ENCODE data around the gene C4BPB.
"Not testable (repeated sequence)": the region's sequence is repeated elsewhere in the genome, so short reads cannot be mapped to it uniquely, and the experiment has no call there.

C4BPB gene
- 0 to 0.61 (median 0.27) reads per million in 4 donors for total RNA-seq

DNA sequence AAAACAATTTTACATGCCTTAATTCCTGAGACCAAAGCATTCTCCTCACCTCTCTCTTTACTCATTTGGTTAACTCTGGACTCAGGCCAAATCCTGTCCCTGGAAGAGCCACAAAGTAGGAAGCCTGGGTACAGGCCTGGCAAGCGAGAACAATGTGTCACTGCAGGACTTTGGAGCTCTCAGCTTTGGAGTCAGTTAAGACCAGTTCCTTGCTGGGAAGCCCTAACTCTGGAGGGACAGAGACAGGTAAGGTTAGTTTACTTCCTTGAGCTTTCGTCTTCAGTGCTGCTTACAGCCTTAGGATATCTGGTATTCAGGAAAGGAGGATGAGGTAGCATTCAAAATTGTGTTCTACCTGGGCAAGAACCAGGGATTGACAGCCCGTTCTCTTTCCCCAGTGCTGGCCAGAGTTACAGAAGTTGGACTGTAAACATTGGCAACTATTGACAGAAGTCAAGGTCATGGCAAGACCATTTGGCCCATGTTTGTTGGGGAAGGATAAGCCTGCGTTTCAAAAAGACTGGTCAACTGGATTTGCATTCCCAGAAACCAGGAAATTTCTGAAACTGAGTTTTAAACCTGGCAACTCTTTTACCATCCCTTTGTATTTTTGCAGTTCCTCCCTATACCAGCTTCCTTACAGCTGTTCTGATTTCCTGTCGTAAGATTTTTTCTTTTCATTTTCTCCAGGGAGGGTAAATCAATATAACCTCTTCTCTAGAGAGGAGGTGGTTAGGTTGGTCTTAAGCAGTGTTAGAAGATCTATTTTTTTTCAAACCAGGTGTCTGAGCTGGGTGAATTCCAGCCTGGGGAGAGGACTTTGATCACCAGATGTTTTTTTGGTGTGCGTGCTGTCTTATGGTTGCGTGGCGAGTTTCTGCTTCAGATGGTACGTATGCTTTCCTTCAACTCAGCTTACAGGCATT, at the start of gene C4BPB:
Gene C4BPB (plus strand): TSS at position 160 of the 926 bp plus-strand sequence. CDS start 672 bp downstream, at position 832.
- DNase-seq, result peak in 2 of 5 donors; percentile 3 to 39

DNA sequence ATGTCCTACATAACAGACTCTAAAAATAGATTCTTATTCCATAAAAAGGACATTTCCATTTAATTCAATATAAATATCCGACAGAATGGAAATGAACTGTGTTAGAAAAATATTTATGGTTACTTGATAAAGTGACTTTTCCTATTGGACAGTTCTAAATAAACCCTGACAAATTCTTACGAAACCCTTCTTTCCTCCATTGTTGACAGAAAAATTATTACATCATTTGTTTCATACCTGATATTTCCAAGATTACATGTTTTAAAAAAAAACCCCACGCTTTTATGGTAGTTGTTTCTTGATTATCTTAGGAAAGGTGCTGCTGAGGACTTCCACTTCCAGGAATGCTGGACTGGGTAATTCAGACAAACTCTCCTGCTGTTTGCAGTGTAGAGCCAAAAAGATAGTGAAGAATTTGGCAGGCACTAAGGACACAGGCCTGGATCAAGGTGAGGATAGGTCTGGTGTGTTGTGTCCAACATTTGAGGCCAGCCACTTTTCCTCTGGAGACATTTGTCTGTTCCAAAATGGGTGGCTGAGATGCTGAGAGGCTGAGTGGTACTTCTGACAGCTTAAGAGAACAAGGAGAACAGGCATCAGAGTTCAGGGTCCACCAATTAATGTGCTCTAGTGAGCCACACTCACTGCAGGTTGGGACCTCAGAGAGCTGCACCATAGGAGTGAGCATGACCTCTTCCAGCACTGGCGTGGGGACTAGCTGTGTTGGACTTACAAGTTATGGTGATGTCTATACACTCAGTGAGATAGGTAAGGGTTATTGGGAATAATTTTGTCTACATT, 49.1 kb upstream of the C4BPB start:
- no peak for DNase-seq

DNA sequence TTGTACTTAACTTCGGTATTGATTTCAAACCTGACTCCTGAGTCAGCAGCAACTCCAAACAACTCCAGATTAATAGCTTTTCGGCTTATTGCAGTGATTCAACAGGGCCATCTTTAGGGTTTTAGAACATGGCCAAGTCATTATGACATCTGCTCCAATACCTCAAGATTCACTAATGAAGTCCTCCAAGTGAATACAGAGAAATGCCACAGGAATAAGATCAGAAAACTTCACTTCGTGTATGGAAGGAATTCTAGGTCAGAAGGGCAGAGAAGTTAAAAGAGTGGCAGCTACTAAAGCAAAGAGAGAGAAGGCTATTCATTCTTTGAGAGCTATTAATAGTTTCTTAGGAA, 48.5 kb upstream of the C4BPB start:
- no peak for DNase-seq

- not testable (repeated sequence) for DNase-seq
These were observed 47.3 kb upstream of the C4BPB start for GRCh38 chr1:207041397-207041796.

- DNase-seq, result no peak
These were observed 43.2 kb upstream of the C4BPB start for GRCh38 chr1:207045453-207045852.

DNA sequence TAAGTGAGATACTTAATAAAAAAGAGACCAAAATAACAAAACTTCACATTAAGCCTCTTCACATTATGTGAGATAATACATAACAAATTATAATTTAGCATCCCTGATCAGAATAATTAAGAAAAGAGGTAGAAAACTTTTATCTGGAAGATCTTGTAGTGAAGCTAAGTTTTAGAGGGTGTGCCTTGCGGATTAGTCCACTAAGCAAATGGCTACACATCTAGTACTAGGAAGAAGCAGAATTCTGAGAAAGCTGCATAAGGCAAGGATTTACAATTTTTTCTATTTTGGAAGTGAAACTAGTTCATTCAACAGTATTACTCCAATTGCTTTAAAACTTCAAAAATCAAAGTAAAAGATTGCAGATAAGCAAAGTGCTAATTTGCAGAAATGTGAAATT, 41.2 kb upstream of the C4BPB start:
- DNase-seq, result no peak

DNA sequence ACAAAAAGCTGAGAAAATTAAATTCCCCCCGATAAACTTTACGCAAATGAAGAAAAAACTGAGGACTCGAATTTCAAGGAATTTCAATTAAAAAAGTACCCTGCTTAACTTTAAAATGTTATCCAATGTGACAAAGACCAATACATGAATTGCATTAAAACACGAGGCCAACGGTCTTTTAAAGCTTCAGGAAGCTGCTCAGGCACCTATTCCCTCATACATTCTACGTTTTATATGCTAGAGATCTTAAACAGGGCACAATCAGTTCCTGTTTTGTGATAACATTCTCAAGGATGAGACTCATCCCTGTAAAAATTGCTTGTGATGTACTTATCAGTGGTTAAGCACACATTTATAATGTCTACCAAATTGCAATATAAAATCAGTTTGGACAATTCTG, 40.6 kb upstream of the C4BPB start:
- no peak for DNase-seq

- no peak for DNase-seq
These were observed 39.6 kb upstream of the C4BPB start for GRCh38 chr1:207049054-207049453.

GRCh38 chr1:207049514-207049913, 39.1 kb upstream of the C4BPB start:
- no peak for DNase-seq

DNA sequence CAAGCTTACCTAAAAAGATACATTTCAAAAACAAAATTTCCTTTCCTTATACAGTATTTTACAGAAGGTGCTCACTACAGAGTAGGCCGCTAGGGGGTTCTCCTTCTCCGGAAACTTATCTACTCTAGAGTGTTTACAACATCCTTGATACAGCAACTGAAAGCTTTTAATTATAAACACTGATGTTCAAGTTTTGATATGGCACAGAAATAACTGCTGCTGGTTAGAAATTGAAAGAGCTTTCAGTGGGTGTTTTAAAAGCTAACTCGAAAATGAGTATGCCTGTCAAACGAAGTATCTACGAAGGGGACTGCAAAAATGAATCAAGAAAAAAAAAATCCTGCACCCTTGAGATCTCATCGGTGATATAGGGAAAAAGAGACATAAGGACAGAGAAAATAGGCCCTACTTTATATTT, 38.7 kb upstream of the C4BPB start:
- peak in 4 of 5 donors; percentile 25 to 63 (median 44) for DNase-seq

DNA sequence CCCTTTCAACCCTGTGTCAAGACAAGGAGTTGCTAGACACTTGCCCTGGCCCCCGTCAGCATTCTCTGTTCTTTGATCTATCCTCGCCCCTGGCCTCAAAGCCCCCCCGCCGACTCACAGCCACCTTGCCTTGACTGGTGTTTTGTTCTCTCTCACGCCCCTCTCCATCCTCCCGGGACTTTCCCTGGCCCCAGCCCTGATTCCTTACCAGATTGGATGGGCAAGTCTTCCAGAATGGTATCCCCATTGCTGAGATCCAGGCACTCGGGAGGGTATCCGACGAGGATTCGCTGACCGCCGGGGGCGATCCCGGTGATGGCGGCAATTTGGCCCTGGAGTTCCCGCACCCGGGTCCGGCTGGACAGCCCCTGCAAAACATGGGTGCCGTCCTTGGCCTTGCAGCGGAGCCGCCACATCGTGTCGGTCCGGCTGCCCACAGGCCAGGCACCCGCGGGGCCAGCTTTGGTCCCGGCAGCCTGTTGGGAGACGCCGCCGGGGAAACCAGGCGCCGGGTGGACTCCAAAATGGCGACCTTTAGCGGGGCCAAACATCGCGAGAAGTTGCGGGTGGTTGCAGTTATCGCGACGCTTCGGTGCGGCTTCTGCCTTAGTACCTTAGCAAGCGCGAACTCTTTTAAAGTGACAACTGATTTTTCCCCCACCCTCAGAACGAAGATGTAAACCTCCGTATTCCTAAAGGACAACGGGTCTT, 38.0 kb upstream of the C4BPB start:
- peak; percentile 71 to 91 (median 87) for DNase-seq

DNA sequence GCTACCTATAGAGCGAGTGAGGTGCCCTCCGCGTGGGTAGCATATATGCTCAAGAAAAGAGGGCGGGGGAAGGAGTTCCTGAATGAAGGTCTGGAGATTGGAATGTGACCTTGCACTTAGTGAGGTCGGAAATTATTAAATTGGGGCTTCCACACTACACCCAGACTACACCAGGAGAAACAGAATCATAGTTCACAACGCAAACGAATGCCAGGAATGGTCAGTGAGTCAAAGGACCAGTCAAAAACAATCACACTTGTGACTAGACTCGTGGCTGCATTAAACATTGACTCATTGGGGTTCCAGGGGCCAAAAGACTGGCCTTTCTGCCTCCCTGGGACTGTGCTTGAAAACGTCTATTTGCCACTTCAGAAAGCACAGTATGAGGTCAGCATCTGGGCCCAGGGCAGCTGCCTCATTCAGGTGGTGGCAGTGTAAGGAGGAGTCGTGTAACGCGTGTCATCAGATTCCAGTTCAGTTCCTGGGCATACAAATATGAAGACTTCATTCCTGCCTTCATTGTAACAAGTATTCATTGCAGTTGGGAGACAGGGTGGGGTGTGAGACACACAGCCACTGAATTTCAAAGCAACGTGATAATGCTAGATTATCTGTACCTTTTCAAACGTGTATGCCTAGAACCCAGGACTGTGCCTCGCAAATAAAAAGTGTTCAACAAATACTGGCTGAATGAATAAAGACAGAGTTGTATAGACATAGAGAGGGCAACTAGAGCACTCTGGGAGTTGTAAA, 37.3 kb upstream of the C4BPB start, which contains the start of gene YOD1:
Gene YOD1 (minus strand): TSS at position 18 of the 753 bp plus-strand sequence. CDS start 178 bp downstream, outside the sequence.
- no peak for DNase-seq

- DNase-seq, result peak; percentile 90 to 94 (median 91)
These were observed 35.5 kb upstream of the C4BPB start, which contains the start of gene PFKFB2 for GRCh38 chr1:207052911-207053769. TSS of gene PFKFB2 (plus strand) at chr1:207053275. CDS start at chr1:207054718, 1,443 bp downstream.

GRCh38 chr1:207054491-207054890, 34.2 kb upstream of the C4BPB start:
- no peak for DNase-seq

GRCh38 chr1:207055386-207056001, 33.2 kb upstream of the C4BPB start:
- DNase-seq, result no peak

GRCh38 chr1:207056673-207057072, 32.0 kb upstream of the C4BPB start:
- DNase-seq, result no peak

DNA sequence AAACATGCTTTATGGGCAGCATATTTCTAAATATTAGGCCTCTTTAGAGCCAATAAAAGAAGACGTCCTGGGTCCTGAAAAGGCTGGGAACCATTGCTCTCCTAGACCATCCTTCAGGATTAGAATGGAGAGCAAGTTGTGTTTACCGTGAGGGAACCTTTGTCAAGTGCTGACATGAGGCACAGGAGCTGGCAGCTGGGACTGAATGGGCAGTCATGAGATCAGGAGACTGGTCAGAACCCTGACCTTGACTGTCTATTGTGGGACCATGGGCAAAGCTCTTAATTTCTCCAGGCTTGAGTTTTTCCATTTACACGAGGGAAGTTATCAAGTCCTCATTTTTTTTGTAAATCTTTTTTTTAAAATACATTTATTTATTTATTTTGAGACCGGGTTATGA, 30.4 kb upstream of the C4BPB start:
- DNase-seq, result no peak

DNA sequence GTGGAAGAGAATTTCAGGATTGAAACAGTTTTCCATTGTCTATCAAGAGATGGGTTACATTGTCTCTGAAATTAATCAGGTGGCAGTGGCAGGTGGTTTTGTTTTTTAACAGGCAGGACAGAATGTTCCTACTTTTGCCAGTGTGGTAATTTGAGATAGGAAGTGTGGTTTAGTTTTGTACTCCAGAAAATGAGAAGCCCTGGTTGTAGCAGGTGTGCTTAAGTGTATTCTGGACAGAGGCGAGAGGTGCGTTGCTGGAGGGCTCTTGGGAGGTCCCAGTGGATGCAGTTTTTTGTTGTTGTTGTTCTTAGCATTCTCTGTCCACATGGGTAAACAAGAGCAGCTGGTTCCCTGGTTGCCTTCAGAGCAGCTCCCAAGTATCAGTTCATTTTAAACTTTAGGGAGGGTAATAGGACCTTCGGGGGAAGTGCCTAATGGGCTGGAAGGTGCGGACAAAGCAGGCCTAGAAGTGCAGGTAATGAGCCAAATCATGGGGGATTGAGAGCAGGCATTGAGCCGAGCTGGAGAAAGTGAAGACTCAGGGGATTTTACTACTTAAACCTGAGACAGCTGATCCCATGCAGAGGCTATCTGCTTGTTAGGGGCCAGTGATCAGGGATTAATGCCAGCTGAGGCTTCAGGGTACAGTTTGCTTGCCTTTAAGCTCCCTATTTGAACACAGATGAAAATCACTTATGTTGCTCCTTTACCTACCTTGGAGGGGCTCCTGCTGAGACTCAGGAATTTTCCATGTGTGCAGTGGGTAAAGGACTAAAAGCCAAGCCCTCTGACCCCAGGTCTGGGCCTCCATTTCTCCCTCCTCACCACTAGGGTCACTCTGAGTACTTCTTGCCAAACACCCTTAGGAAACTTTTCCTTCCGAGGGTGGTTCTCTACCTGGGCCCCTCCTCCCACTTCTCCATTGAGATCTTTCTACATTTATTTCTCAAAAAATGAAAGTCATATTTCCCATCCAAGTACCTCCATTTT, 29.5 kb upstream of the C4BPB start:
- no peak for DNase-seq

DNA sequence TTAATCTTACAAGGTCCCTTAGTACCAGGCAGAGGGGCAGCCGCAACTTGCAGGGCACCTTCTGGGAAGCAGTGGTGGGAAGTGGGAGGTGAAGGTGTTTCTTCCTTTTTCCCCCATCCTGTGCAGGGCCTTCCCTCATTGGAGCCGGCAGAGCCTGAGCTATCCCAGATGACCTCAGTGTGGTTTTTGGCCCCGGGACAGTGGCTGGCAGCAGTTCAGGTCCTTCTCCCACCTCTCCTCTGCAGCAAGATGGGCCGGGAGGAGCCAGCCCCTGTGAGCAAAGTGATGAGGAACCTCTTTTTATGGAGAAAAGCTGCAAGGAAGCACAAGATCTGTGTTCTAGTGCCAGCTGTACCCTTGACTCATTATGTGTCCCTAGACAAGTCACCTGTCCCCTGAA, 28.8 kb upstream of the C4BPB start:
- DNase-seq, result no peak
